Loucy (cell line): ENCODE data around the gene GDA.

Experiments used
- CTCF ChIP-seq: fragments of 200-600 bp; sonication (generic); conservative IDR thresholded peaks from 2 replicates; pipeline ENCODE4 v1.5.1; 2014; ENCODE audit warnings: mild to moderate bottlenecking, antibody characterized with exemption, low read length
- EZH2phosphoT487 ChIP-seq: fragments of 200-600 bp; IDR thresholded peaks from 2 replicates; pipeline ENCODE4 v1.6.1; 2018; ENCODE audit warnings: antibody characterized with exemption, mild to moderate bottlenecking, moderate library complexity, borderline replicate concordance

GRCh38 chr9:72220589-72220988, 71.3 kb downstream of the GDA start:
- TF ChIP-seq CTCF, result no peak
- TF ChIP-seq EZH2phosphoT487, result no peak
